ENCODE data around the gene IFNA13.

- TF ChIP-seq NFYB (CRISPR knock-in tag; conservative IDR thresholded peaks at IDR 0.05; ENCODE audit: low read depth), result no peak
- no peak for TF ChIP-seq CTCF (IDR thresholded peaks at IDR 0.05)
- no peak for TF ChIP-seq MAX (CRISPR knock-in tag; IDR thresholded peaks at IDR 0.05)
These were observed 47.8 kb upstream of the IFNA13 start for GRCh38 chr9:21415493-21416267.
